GM12878 (cell line): ENCODE results near the gene UBE2E2. TPM values are rescaled to one million over a fixed set of nuclear protein-coding genes. Genes with fewer than 3 reads are reported as not detected.

ENCODE experiments used
- ATAC-seq: fragments of 200-7000 bp; cut with Tn5 transposase; 3 replicates; pipeline ENCODE4 v1.9.1; 2020; ENCODE audit warnings: mild to moderate bottlenecking, moderate library complexity
- BruUV-seq: library from RNA; stranded (reverse); fragments of 400-500 nt; replicated peaks from 2 replicates; lab custom pipeline; 2021; lab: Mats Ljungman, UMichigan
- CTCF ChIA-PET: fragments of 300-600 bp; sonication (Branson Sonifier 250); formaldehyde crosslinking; extraction: SDS; loops from one replicate; lab custom pipeline; 2021; ENCODE audit warnings: inconsistent platforms; lab: Yijun Ruan, JAX
- POLR2A ChIA-PET: fragments of 350-600 bp; formaldehyde crosslinking; extraction: SDS; loops from one replicate; lab custom pipeline; 2021; ENCODE audit warnings: inconsistent platforms; lab: Charles Lee
- RAD21 ChIA-PET: fragments of 300-600 bp; sonication (Branson Sonifier 250); formaldehyde crosslinking; loops from one replicate; lab custom pipeline; 2023; ENCODE audit warnings: antibody characterized with exemption; ENCODE audit not compliant: unreplicated experiment; lab: Charles Lee
- SMC1A ChIA-PET: fragments of 300-600 bp; sonication (Branson Sonifier 250); formaldehyde crosslinking; loops from one replicate; lab custom pipeline; 2023; ENCODE audit not compliant: unreplicated experiment, uncharacterized antibody; lab: Charles Lee
- DNase-seq: peaks from one replicate; pipeline ENCODE4 v3.0.0-alpha.2; 2011; ENCODE audit warnings: low read depth, low spot score
- FAIRE-seq: peaks from 3 replicates; lab custom pipeline; 2011; peaks lifted over from hg19 to GRCh38; lab: Jason Lieb, UNC
- H2AFZ ChIP-seq: 2 replicates; pipeline ENCODE4 v1.6.0; 2011; ENCODE audit warnings: low read depth, low read length, control low read depth; ENCODE audit not compliant: control insufficient read depth
- H3K27ac ChIP-seq: 2 replicates; pipeline ENCODE4 v1.5.1; 2011; ENCODE audit warnings: control low read depth; ENCODE audit not compliant: control insufficient read depth, insufficient read depth
- H3K27me3 ChIP-seq, 2 experiments: replicated peaks in 1 of 2; 2 replicates each; pipeline versions ENCODE4 v1.6.0 to v1.6.1; 2011; ENCODE audit warnings: low read length in 1 of 2; ENCODE audit not compliant: control insufficient read depth in 2 of 2, insufficient read depth in 2 of 2
- H3K36me3 ChIP-seq, 2 experiments: 2 replicates each; pipeline ENCODE4 v1.5.1; 2011; ENCODE audit warnings: low read length in 1 of 2; ENCODE audit not compliant: control insufficient read depth in 2 of 2, insufficient read depth in 2 of 2
- H3K4me1 ChIP-seq: 2 replicates; pipeline ENCODE4 v1.6.1; 2011; ENCODE audit warnings: mild to moderate bottlenecking, low read length, moderate library complexity, mixed read lengths; ENCODE audit not compliant: control insufficient read depth, insufficient read depth
- H3K4me2 ChIP-seq: 2 replicates; pipeline ENCODE4 v1.6.0; 2011; ENCODE audit warnings: control low read depth; ENCODE audit not compliant: control insufficient read depth, insufficient read depth
- H3K4me3 ChIP-seq: fragments of 200-600 bp; sonication (generic); 2 replicates; pipeline ENCODE4 v1.5.1; 2016
- H3K79me2 ChIP-seq: 2 replicates; pipeline ENCODE4 v1.6.0; 2011; ENCODE audit warnings: low read length; ENCODE audit not compliant: control insufficient read depth, insufficient read depth
- H3K9ac ChIP-seq: 2 replicates; pipeline ENCODE4 v1.8.0; 2011; ENCODE audit warnings: low read length, control low read depth, mixed read lengths; ENCODE audit not compliant: control insufficient read depth, insufficient read depth
- H3K9me3 ChIP-seq: replicated peaks from 3 replicates; pipeline ENCODE4 v1.5.1; 2011; ENCODE audit warnings: mild to moderate bottlenecking, low read length; ENCODE audit not compliant: control insufficient read depth, insufficient read depth
- H4K20me1 ChIP-seq: 2 replicates; pipeline ENCODE4 v1.6.0; 2011; ENCODE audit not compliant: control insufficient read depth, insufficient read depth
- BMI1 ChIP-seq: fragments of 450-650 bp; IDR thresholded peaks from 2 replicates; pipeline ENCODE4 v1.6.1; 2016; ENCODE audit warnings: mild to moderate bottlenecking, moderate library complexity, borderline replicate concordance
- CBX5 ChIP-seq: sonication (generic); IDR thresholded peaks from 2 replicates; pipeline ENCODE4 v1.6.1; 2016; ENCODE audit warnings: low read depth, moderate library complexity, mild to moderate bottlenecking, inconsistent platforms
- CREB1 ChIP-seq: IDR thresholded peaks from 2 replicates; pipeline ENCODE4 v1.6.1; 2012; ENCODE audit warnings: low read depth, mild to moderate bottlenecking, inconsistent platforms
- MYB ChIP-seq: fragments of 150-350 bp; IDR thresholded peaks from 2 replicates; pipeline ENCODE4 v1.6.1; 2014; ENCODE audit warnings: mild to moderate bottlenecking, low read depth, low read length, borderline replicate concordance
- SRF ChIP-seq, 2 experiments: IDR thresholded peaks; 2 replicates each; pipeline ENCODE4 v1.6.1; 2011; ENCODE audit warnings: low read depth in 2 of 2, low read length in 2 of 2, mild to moderate bottlenecking in 1 of 2, moderate library complexity in 1 of 2
- SUPT20H ChIP-seq: IDR thresholded peaks from 2 replicates; pipeline ENCODE4 v1.6.1; 2011; ENCODE audit warnings: low read depth, mild to moderate bottlenecking, low read length, moderate library complexity, borderline replicate concordance; ENCODE audit not compliant: control insufficient read depth
- TCF7 ChIP-seq: IDR thresholded peaks from 2 replicates; pipeline ENCODE4 v1.6.1; 2014; ENCODE audit warnings: antibody characterized with exemption, borderline replicate concordance
- ZZZ3 ChIP-seq: IDR thresholded peaks from 2 replicates; pipeline ENCODE4 v1.6.1; 2011; ENCODE audit warnings: low read depth; ENCODE audit not compliant: control insufficient read depth, insufficient read length
- WGBS: methylation state at CpG from one replicate; pipeline ENCODE4 v1.1.6; 2016; ENCODE audit warnings: low lambda C conversion rate; ENCODE audit not compliant: insufficient replicate concordance, insufficient coverage; ENCODE audit errors: missing lambda C conversion rate; 5-methylcytosine and 5-hydroxymethylcytosine counted together
- in situ Hi-C: fragments of 300-500 bp; cut with MboI; formaldehyde crosslinking; loops from 9 replicates; pipeline ENCODE4 v1.14.3; 2018; ENCODE audit warnings: mixed read lengths
- intact Hi-C: fragments of 100-400 bp; cut with micrococcal nuclease; formaldehyde crosslinking; loops from one replicate; pipeline ENCODE4 v1.14.2; 2022; ENCODE audit not compliant: unreplicated experiment
- polyA plus RNA-seq, 11 experiments: library from polyadenylated mRNA; depleted of rRNA in 4 of 11; unstranded in 6 of 11; stranded (reverse) in 5 of 11; fragments of >200 nt; fragmentation: Nextera tagmentation in 4 of 11; fragmentation: Illumina TruSeq in 1 of 11; extraction: Ambion mirVana in 4 of 11; extraction: Trizol in 1 of 11; gene quantifications; 1 replicate in 1 of 11; 2 replicates in 10 of 11; pipeline versions ENCODE4 v1.2.1 to v1.2.3, GENCODE V29; 2011 to 2016; ENCODE audit warnings: inconsistent platforms in 2 of 11, missing spikeins in 2 of 11, low read depth in 1 of 11
- total RNA-seq, 4 experiments: library from RNA; depleted of rRNA in 3 of 4; stranded (reverse); fragments of >200 nt in 3 of 4; fragmentation: Illumina TruSeq in 1 of 4; extraction: Trizol in 1 of 4; gene quantifications; 2 replicates each; pipeline versions ENCODE4 v1.2.1 to v1.2.3, GENCODE V29; 2013 to 2021

UBE2E2 gene
- total and polyA plus RNA-seq, 10 of the 15 experiments (the other 5 are each of a cell fraction or from before 2014, with no cell fraction given): 8.7 to 71.0 (median 36.4) TPM

DNA sequence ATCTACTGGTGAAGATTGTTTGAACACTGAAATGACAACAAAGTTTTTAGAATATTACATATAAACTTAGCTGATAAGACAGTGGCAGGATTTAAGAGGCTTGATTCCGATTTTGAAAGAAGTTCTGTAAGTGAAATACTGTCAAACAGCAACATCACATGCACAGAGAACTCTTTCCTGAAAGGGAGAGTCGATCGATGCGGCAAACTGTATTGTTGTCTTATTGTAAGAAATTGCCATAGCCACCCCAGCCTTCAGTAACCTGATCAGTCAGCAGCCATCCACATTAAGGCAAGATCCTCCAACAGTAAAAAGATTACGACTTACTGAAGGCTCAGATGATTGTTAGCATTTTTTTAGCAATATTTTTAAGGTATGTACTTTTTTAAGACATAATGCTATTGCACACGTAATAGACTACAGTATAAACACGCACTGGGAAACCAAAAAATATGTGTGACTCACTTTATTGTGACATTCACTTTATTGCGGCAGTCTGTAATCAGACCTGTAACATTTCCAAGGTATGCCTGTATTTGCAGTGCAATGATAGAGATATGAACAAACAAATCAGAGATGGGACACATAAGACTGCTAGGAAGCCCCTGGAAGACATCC is 377.1 kb downstream of the UBE2E2 start:
- H3K27me3 ChIP-seq: no peaks in the 10 kb centered on the region
- ATAC-seq (no peak), DNase-seq (no peak), FAIRE-seq (peak; percentile 27)
- ChIA-PET CTCF (no interaction called here), POLR2A (no interaction called here), RAD21 (no interaction called here), SMC1A (no interaction called here)
- no peaks in the 10 kb centered on the region for H3K79me2 ChIP-seq
- intact Hi-C loops (no loop called here), in situ Hi-C loops (no loop called here)
- no peak overlapping the region for H3K4me2 ChIP-seq
- H3K36me3 ChIP-seq: no peaks in the 10 kb centered on the region; a peak in 1 of 4 replicates
- 98% methylated on average over 8 of the region's 8 CpGs for WGBS
- no peaks in the 10 kb centered on the region for H4K20me1 ChIP-seq
- no peaks in the 10 kb centered on the region for H3K4me1 ChIP-seq
- H3K4me3 ChIP-seq: no peak overlapping the region
- BruUV-seq: no TSS peak
- TF ChIP-seq SRF (IDR thresholded peaks at IDR 0.05; ENCODE audit: low read depth in 2 of 2, low read length in 2 of 2) (no peak), BMI1 (no peak), MYB (no peak), CREB1 (no peak), SUPT20H (no peak), ZZZ3 (no peak), TCF7 (no peak), CBX5 (no peak)
- no peak overlapping the region for H3K9ac ChIP-seq
- no peak overlapping the region for H3K27ac ChIP-seq
- H3K9me3 ChIP-seq: peaks cover 2% of the 10 kb centered on the region; the same call in 2 of the 3 replicates
- no peak overlapping the region for H2AFZ ChIP-seq
